Thyroid gland (tissue), 4 donors: ENCODE results near the gene CTR9.

Experiments used
- POLR2A ChIP-seq, 2 donors: fragments of 450-650 bp; IDR thresholded peaks; one replicate each; pipeline ENCODE4 v1.6.1; 2017; ENCODE audit warnings: antibody characterized with exemption in 2 of 2, mild to moderate bottlenecking in 2 of 2, moderate library complexity in 1 of 2
- TF ChIP-seq, protein P1 (sequence below), 6 experiments: fragments of 200-600 bp in 3 of 6; fragments of 450-650 bp in 3 of 6; sonication (generic) in 3 of 6; IDR thresholded peaks; one replicate each; pipeline ENCODE4 v1.5.1; 2016 to 2019; ENCODE audit warnings: antibody characterized with exemption in 6 of 6, mild to moderate bottlenecking in 2 of 6, inconsistent platforms in 1 of 6, moderate library complexity in 1 of 6

GRCh38 chr11:10813945-10814344 is 62.9 kb downstream of the CTR9 start:
- TF ChIP-seq, protein P1, sequence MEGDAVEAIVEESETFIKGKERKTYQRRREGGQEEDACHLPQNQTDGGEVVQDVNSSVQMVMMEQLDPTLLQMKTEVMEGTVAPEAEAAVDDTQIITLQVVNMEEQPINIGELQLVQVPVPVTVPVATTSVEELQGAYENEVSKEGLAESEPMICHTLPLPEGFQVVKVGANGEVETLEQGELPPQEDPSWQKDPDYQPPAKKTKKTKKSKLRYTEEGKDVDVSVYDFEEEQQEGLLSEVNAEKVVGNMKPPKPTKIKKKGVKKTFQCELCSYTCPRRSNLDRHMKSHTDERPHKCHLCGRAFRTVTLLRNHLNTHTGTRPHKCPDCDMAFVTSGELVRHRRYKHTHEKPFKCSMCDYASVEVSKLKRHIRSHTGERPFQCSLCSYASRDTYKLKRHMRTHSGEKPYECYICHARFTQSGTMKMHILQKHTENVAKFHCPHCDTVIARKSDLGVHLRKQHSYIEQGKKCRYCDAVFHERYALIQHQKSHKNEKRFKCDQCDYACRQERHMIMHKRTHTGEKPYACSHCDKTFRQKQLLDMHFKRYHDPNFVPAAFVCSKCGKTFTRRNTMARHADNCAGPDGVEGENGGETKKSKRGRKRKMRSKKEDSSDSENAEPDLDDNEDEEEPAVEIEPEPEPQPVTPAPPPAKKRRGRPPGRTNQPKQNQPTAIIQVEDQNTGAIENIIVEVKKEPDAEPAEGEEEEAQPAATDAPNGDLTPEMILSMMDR (IDR thresholded peaks at IDR 0.05), result no peak
- no peak for TF ChIP-seq POLR2A (IDR thresholded peaks at IDR 0.05)
